ENCODE results near the gene PDE3B. TPM values are rescaled to one million over a fixed set of nuclear protein-coding genes. Genes with fewer than 3 reads are reported as not detected.
"Not testable (repeated sequence)": the region's sequence is repeated elsewhere in the genome, so short reads cannot be mapped to it uniquely, and the experiment has no call there.

Gene PDE3B
- total RNA-seq, 6 experiments from 2014 or later = 14.9 to 47.1 (median 28.8) TPM

GRCh38 chr11:14687943-14688627, 44.5 kb downstream of the PDE3B start:
- no peaks in the 10 kb centered on the region for H3K4me1 ChIP-seq
- H3K36me3 ChIP-seq = no peaks in the 10 kb centered on the region
- WGBS (ENCODE audit: insufficient coverage, low coverage, low lambda C conversion rate, missing lambda C conversion rate) = 60% methylated on average over 2 of the region's 2 CpGs
- no peak overlapping the region for H3K27ac ChIP-seq
- intact Hi-C loops (cut with DNase I) = no loop called here
- H3K27me3 ChIP-seq = no peaks in the 10 kb centered on the region
- no peak overlapping the region for H3K4me3 ChIP-seq
- TF ChIP-seq, protein P1, sequence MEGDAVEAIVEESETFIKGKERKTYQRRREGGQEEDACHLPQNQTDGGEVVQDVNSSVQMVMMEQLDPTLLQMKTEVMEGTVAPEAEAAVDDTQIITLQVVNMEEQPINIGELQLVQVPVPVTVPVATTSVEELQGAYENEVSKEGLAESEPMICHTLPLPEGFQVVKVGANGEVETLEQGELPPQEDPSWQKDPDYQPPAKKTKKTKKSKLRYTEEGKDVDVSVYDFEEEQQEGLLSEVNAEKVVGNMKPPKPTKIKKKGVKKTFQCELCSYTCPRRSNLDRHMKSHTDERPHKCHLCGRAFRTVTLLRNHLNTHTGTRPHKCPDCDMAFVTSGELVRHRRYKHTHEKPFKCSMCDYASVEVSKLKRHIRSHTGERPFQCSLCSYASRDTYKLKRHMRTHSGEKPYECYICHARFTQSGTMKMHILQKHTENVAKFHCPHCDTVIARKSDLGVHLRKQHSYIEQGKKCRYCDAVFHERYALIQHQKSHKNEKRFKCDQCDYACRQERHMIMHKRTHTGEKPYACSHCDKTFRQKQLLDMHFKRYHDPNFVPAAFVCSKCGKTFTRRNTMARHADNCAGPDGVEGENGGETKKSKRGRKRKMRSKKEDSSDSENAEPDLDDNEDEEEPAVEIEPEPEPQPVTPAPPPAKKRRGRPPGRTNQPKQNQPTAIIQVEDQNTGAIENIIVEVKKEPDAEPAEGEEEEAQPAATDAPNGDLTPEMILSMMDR (IDR thresholded peaks at IDR 0.05) = no peak
- no peak for TF ChIP-seq POLR2A (IDR thresholded peaks at IDR 0.05)
- DNase-seq (no peak), ATAC-seq (peak in 2 of 4 donors; percentile 30 to 55)
- no peaks in the 10 kb centered on the region for H3K9me3 ChIP-seq

DNA sequence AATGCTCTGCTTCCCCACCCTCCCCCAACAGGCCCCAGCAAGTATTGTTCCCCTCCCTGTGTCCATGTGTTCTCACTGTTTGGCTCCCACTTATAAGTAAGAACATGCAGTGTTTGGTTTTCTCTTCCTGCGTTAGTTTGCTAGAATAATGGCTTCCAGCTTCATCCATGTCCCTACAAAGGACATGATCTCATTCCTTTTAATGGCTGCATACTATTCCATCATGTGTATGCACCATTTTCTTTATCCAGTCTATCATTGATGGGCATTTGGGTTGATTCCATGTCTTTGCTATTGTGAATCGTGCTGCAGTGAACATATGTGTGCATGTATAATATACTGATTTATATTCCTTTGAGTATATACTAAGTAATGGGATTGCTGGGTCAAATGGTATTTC, 52.1 kb downstream of the PDE3B start:
- H3K36me3 ChIP-seq; H3K9me3 ChIP-seq; H3K4me3 ChIP-seq; H3K27ac ChIP-seq; intact Hi-C loops (cut with DNase I); ATAC-seq; H3K4me1 ChIP-seq; DNase-seq; H3K27me3 ChIP-seq: not testable (repeated sequence)
- 100% methylated on average over 2 of the region's 2 CpGs for WGBS (ENCODE audit: insufficient coverage, low coverage, low lambda C conversion rate, missing lambda C conversion rate)

GRCh38 chr11:14698771-14699170, 55.2 kb downstream of the PDE3B start:
- H3K36me3 ChIP-seq = no peaks in the 10 kb centered on the region
- H3K4me1 ChIP-seq = peaks cover 0 to 16% (median 0%) of the 10 kb centered on the region in 4 donors
- peaks cover 0 to 6% (median 0%) of the 10 kb centered on the region in 4 donors for H3K9me3 ChIP-seq
- intact Hi-C loops (cut with DNase I) = no loop called here
- H3K27me3 ChIP-seq = no peaks in the 10 kb centered on the region
- H3K4me3 ChIP-seq = no peak overlapping the region
- 91% methylated on average over 1 of the region's 1 CpG for WGBS (ENCODE audit: insufficient coverage, low coverage, low lambda C conversion rate, missing lambda C conversion rate)
- no peak overlapping the region for H3K27ac ChIP-seq
- DNase-seq (no peak), ATAC-seq (no peak)
- TF ChIP-seq POLR2A (IDR thresholded peaks at IDR 0.05) = no peak
- TF ChIP-seq, protein P1 (IDR thresholded peaks at IDR 0.05) = no peak

GRCh38 chr11:14700593-14700992, 57.0 kb downstream of the PDE3B start:
- DNase-seq = no peak
- H3K4me3 ChIP-seq = peak overlapping the region in 1 of 3 donors; percentile 1
- intact Hi-C loops (cut with DNase I) = no loop called here
- peak overlapping the region in 1 of 3 donors; percentile 27 for H3K27ac ChIP-seq
- H3K36me3 ChIP-seq = no peaks in the 10 kb centered on the region
- 18% methylated on average over 1 of the region's 1 CpG for WGBS (ENCODE audit: insufficient coverage, low coverage, low lambda C conversion rate, missing lambda C conversion rate)
- peak; percentile 44 to 78 (median 48) for ATAC-seq
- peaks cover 0 to 13% (median 0%) of the 10 kb centered on the region in 4 donors for H3K9me3 ChIP-seq
- H3K27me3 ChIP-seq = no peaks in the 10 kb centered on the region
- no peak for TF ChIP-seq POLR2A (IDR thresholded peaks at IDR 0.05)
- TF ChIP-seq, protein P1 (IDR thresholded peaks at IDR 0.05) = no peak
- H3K4me1 ChIP-seq = peaks cover 0 to 16% (median 0%) of the 10 kb centered on the region in 4 donors

DNA sequence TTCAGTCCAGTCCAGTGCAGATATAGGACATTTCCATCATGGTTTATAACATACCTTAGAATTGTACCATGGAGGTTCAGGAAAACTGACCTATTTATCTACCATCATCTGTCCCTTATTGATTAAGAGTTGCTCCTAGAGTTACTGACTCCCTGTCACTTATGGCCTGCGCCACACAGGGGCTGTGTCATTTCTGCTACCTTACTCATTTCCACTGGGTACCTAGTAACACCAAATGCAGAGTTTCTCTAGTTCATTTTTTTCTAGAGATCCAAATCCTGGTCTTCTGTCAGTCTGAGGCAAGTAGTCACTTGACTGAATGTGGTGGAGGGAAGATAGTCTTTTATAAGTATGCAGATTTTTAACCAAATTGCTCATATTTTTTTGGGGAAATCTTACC, 59.2 kb downstream of the PDE3B start:
- Histone ChIP-seq H3K27ac (no peak overlapping the region), H3K36me3 (no peaks in the 10 kb centered on the region), H3K27me3 (no peaks in the 10 kb centered on the region), H3K4me3 (no peak overlapping the region), H3K4me1 (peaks cover 0 to 16% (median 0%) of the 10 kb centered on the region in 4 donors), H3K9me3 (peaks cover 0 to 13% (median 0%) of the 10 kb centered on the region in 4 donors)
- ATAC-seq (no peak), DNase-seq (no peak)
- TF ChIP-seq, protein P1 (IDR thresholded peaks at IDR 0.05) = no peak
- TF ChIP-seq POLR2A (IDR thresholded peaks at IDR 0.05) = no peak
- 80% methylated on average over 1 of the region's 1 CpG for WGBS (ENCODE audit: insufficient coverage, low coverage, low lambda C conversion rate, missing lambda C conversion rate)
- intact Hi-C loops (cut with DNase I) = no loop called here
